ENCODE data around the gene WDR93. TPM values are rescaled to one million over a fixed set of nuclear protein-coding genes. Genes with fewer than 3 reads are reported as not detected.

WDR93 gene
- total and polyA plus RNA-seq, 2 of the 4 experiments (the other 2 are of a cell fraction) = not detected

DNA sequence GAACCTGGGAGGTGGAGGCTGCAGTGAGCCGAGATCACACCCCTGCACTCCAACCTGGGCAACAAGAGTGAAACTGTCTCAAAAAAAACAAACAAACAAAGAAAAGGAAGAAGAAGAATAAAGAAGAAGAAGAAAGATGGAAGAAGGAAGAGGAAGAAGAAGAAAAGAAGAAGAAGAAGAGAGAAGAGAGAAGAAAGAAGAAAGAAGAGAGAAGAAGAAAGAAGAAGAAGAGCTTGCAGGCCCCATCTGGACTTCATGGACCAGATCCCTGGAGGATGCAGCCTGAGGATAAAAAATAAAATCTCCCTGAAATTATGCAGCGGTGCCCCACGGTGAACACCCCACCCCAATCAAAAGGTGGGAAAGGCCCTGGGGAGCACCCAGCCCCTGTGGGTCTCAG is 69.2 kb downstream of the WDR93 start:
- no peaks in the 10 kb centered on the region for H3K36me3 ChIP-seq (ENCODE audit: control insufficient read depth, insufficient read depth, low read length)
- H3K27me3 ChIP-seq (ENCODE audit: control insufficient read depth, insufficient read depth, low read length) = no peaks in the 10 kb centered on the region
- no peak overlapping the region for H2AK9ac ChIP-seq (replicated peaks; ENCODE audit: low read depth, low read length, poor library complexity)
- H3K27ac ChIP-seq (ENCODE audit: insufficient read depth, low read length) = no peak overlapping the region
- ATAC-seq (ENCODE audit: low read depth) = no peak
- H2AFZ ChIP-seq (replicated peaks; ENCODE audit: low read length, poor library complexity) = no peak overlapping the region
- ChIA-PET CTCF (interaction anchor here (0.7 to 4.2 kb wide), 6 partner anchors 9 to 129 kb away, joined by 3 to 59 read pairs (median 8); partner anchors contain the start of gene MESP1), POLR2A (ENCODE audit: unreplicated experiment) (no interaction called here)
- H4K91ac ChIP-seq (ENCODE audit: insufficient read depth, low read depth, low read length) = no peak overlapping the region
- H3K4me2 ChIP-seq (ENCODE audit: low read depth, low read length) = no peak overlapping the region
- H2BK20ac ChIP-seq (ENCODE audit: low read depth, low read length) = no peak overlapping the region
- no peak overlapping the region for H3K4ac ChIP-seq (ENCODE audit: low read depth, low read length)
- no peaks in the 10 kb centered on the region; the same call in 1 of the 2 replicates for H3K9me1 ChIP-seq (ENCODE audit: insufficient read depth, low read length)
- H3K9me3 ChIP-seq (ENCODE audit: control insufficient read depth, insufficient read depth, low read length) = no peaks in the 10 kb centered on the region
- H2BK15ac ChIP-seq (ENCODE audit: low read depth, low read length) = no peak overlapping the region
- in situ Hi-C loops (cut with MboI; ENCODE audit: low sequenced_read_pairs) = loop anchor here (5.0 to 10.0 kb wide), 2 partner anchors 117 to 315 kb away; no protein-coding TSS in a partner anchor
- TF ChIP-seq FOS (IDR thresholded peaks at IDR 0.05; ENCODE audit: low read depth, low read length) (no peak), CTCF (conservative IDR thresholded peaks at IDR 0.05; ENCODE audit: low read depth, low read length) (no peak), POLR2A (IDR thresholded peaks at IDR 0.05; ENCODE audit: low read depth, low read length) (no peak), CHD1 (IDR thresholded peaks at IDR 0.05; ENCODE audit: low read depth, low read length) (no peak), MXI1 (IDR thresholded peaks at IDR 0.05; ENCODE audit: borderline replicate concordance, low read depth, low read length) (no peak), BHLHE40 (IDR thresholded peaks at IDR 0.05; ENCODE audit: low read depth, low read length) (no peak), CEBPB (IDR thresholded peaks at IDR 0.05; ENCODE audit: low read depth, low read length) (no peak), RAD21 (IDR thresholded peaks at IDR 0.05; ENCODE audit: low read length) (no peak)
- TF ChIP-seq, protein P1, sequence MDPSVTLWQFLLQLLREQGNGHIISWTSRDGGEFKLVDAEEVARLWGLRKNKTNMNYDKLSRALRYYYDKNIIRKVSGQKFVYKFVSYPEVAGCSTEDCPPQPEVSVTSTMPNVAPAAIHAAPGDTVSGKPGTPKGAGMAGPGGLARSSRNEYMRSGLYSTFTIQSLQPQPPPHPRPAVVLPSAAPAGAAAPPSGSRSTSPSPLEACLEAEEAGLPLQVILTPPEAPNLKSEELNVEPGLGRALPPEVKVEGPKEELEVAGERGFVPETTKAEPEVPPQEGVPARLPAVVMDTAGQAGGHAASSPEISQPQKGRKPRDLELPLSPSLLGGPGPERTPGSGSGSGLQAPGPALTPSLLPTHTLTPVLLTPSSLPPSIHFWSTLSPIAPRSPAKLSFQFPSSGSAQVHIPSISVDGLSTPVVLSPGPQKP (IDR thresholded peaks at IDR 0.05; ENCODE audit: borderline replicate concordance, low read depth, low read length) = no peak
- BruUV-seq (replicated peaks) = no TSS peak
- no peak overlapping the region for H2AK5ac ChIP-seq (ENCODE audit: low read depth, low read length)
- no peaks in the 10 kb centered on the region for H3K79me1 ChIP-seq (ENCODE audit: low read depth in 1 of 2, low read length in 2 of 2)
- no peak overlapping the region for H2BK120ac ChIP-seq (ENCODE audit: low read depth, low read length)
- no peak overlapping the region for H4K5ac ChIP-seq (ENCODE audit: low read depth, low read length)
- no peak overlapping the region for H3K56ac ChIP-seq (ENCODE audit: extremely low read depth, insufficient read depth, low read length)
- H4K8ac ChIP-seq (ENCODE audit: low read depth in 2 of 2, low read length in 2 of 2) = no peak overlapping the region
- H4K20me1 ChIP-seq (ENCODE audit: insufficient read depth, low read length) = no peaks in the 10 kb centered on the region
- no peak overlapping the region for H3K9ac ChIP-seq (ENCODE audit: low read depth, low read length)
- dilution Hi-C loops (cut with HindIII; ENCODE audit: low sequenced_read_pairs, unreplicated experiment) = loop anchor here (25.0 kb wide), 1 partner anchor 102 kb away; no protein-coding TSS in a partner anchor
- no peak overlapping the region for H3K4me3 ChIP-seq (ENCODE audit: insufficient read depth, low read depth, low read length)
- H2BK5ac ChIP-seq (ENCODE audit: low read depth, low read length, poor library complexity, severe bottlenecking) = no peak overlapping the region
- no peaks in the 10 kb centered on the region for H3K4me1 ChIP-seq (ENCODE audit: control insufficient read depth, insufficient read depth, low read length)
- H3K18ac ChIP-seq (ENCODE audit: low read depth, low read length) = no peak overlapping the region
- intact Hi-C loops (cut with micrococcal nuclease) = loop anchor here (1.0 kb wide), 2 partner anchors 115 to 128 kb away; no protein-coding TSS in a partner anchor
- no peak overlapping the region for H3K14ac ChIP-seq (replicated peaks; ENCODE audit: low read depth, low read length)
- DNase-seq = no peak
- no peak overlapping the region for H3K23ac ChIP-seq (ENCODE audit: low read depth, low read length)
- no CpG with 5 or more reads among the region's 3 CpGs for WGBS, 2 experiments (ENCODE audit: extremely low coverage in 2 of 2, insufficient read length in 1 of 2)

Measured in IMR-90 (cell line).